Measurements from ENCODE around the gene SLC7A11. TPM values are rescaled to one million over a fixed set of nuclear protein-coding genes. Genes with fewer than 3 reads are reported as not detected.

Gene SLC7A11
- total and polyA plus RNA-seq, 7 donors = 0.04 to 0.52 (median 0.13) TPM; not detected in 1

DNA sequence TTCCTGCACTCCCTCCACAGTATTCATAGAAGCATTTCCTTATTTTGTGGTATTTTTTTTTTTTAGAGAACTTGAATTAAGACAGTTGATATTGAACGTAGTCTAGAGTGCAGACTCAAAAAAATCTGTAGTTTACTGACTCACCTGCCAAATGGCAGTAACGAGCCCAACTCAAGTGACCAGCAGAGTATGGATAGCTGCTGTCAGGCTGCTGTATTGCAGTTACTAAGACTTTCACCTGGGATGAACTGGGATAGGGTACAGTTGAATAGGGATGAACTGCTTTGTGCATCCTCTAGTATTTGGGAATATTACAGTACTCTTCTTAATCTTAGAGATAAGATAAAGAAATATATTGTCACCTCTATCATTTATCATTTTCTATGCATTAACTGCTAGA, 7.0 kb upstream of the SLC7A11 start:
- no peak for DNase-seq
- intact Hi-C loops (cut with DNase I) = no loop called here
- Histone ChIP-seq H3K9me3 (no peaks in the 10 kb centered on the region), H3K27ac (no peak overlapping the region), H3K27me3 (ENCODE audit: insufficient read depth in 3 of 3, low read length in 2 of 3) (no peaks in the 10 kb centered on the region), H3K36me3 (ENCODE audit: insufficient read depth in 1 of 2, low read depth in 1 of 2) (no peaks in the 10 kb centered on the region), H3K4me3 (no peak overlapping the region), H3K4me1 (no peaks in the 10 kb centered on the region)
- no peak for ATAC-seq
- no peak for TF ChIP-seq CTCF (IDR thresholded peaks at IDR 0.05)
- WGBS, 3 donors = 75 to 83% (median 77%) methylated on average over 2 of the region's 2 CpGs

GRCh38 chr4:138248058-138248457, 5.9 kb upstream of the SLC7A11 start:
- H3K27me3 ChIP-seq (ENCODE audit: insufficient read depth in 3 of 3, low read length in 2 of 3) = no peaks in the 10 kb centered on the region
- no peak overlapping the region for H3K4me3 ChIP-seq
- H3K27ac ChIP-seq = no peak overlapping the region
- no peaks in the 10 kb centered on the region for H3K9me3 ChIP-seq
- no peak for TF ChIP-seq CTCF (IDR thresholded peaks at IDR 0.05)
- WGBS, 3 donors = 91 to 95% (median 91%) methylated on average over 2 of the region's 2 CpGs
- H3K36me3 ChIP-seq (ENCODE audit: insufficient read depth in 1 of 2, low read depth in 1 of 2) = no peaks in the 10 kb centered on the region
- intact Hi-C loops (cut with DNase I) = no loop called here
- DNase-seq (no peak), ATAC-seq (no peak)
- no peaks in the 10 kb centered on the region for H3K4me1 ChIP-seq

GRCh38 chr4:138247643-138248042, 5.5 kb upstream of the SLC7A11 start:
- Histone ChIP-seq H3K4me1 (no peaks in the 10 kb centered on the region), H3K36me3 (ENCODE audit: insufficient read depth in 1 of 2, low read depth in 1 of 2) (no peaks in the 10 kb centered on the region), H3K27ac (no peak overlapping the region), H3K4me3 (no peak overlapping the region), H3K9me3 (no peaks in the 10 kb centered on the region), H3K27me3 (ENCODE audit: insufficient read depth in 3 of 3, low read length in 2 of 3) (no peaks in the 10 kb centered on the region)
- WGBS, 3 donors = 88 to 92% (median 89%) methylated on average over 3 of the region's 3 CpGs
- DNase-seq = no peak
- no peak for TF ChIP-seq CTCF (IDR thresholded peaks at IDR 0.05)
- intact Hi-C loops (cut with DNase I) = no loop called here
- no peak for ATAC-seq

DNA sequence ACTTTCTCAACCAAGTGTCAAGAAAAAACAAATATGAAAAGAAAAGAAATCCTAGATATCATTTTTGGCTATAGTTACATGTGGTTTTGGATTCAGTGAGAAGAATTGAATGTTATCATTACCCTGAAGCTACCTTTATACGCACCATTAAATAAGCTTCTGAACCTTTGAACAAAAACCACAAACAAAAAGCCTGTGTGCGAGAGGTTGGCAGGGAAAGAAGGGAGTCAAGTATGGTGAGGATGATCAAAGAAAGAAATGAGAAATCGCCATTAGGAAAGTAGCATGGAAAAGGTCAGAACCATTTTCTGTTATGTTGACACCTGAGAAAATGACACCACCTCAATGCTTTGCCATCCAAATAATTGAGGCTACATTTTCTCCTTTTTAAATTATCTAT, 1.2 kb upstream of the SLC7A11 start:
- DNase-seq (no peak), ATAC-seq (no peak)
- TF ChIP-seq CTCF (IDR thresholded peaks at IDR 0.05) = no peak
- no peak overlapping the region for H3K27ac ChIP-seq
- no peak overlapping the region for H3K4me3 ChIP-seq
- H3K27me3 ChIP-seq (ENCODE audit: insufficient read depth in 3 of 3, low read length in 2 of 3) = peaks cover 0 to 2% (median 0%) of the 10 kb centered on the region in 3 donors
- intact Hi-C loops (cut with DNase I) = no loop called here
- H3K9me3 ChIP-seq = no peaks in the 10 kb centered on the region
- peaks cover 8% of the 10 kb centered on the region for H3K4me1 ChIP-seq
- no peaks in the 10 kb centered on the region for H3K36me3 ChIP-seq (ENCODE audit: insufficient read depth in 1 of 2, low read depth in 1 of 2)
- 93 to 98% (median 94%) methylated on average over 3 of the region's 3 CpGs for WGBS, 3 donors

DNA sequence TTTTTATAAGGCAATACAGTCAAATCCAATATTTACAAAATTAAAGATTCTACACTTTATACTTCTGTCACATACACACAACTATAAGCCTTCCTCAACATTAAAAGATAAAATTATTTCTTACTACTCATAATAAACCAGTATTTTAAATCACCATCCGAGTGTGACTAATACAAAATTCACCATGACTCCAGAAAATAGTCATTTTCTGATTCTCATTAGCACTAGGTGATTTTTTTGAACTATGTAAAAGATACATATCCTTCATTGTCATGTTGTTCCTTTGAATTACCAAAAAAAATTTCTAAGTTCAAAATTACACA, 646 bp upstream of the SLC7A11 start:
- ATAC-seq (no peak), DNase-seq (no peak)
- H3K36me3 ChIP-seq (ENCODE audit: insufficient read depth in 1 of 2, low read depth in 1 of 2) = no peaks in the 10 kb centered on the region
- H3K9me3 ChIP-seq = no peaks in the 10 kb centered on the region
- 29 to 76% (median 58%) methylated on average over 1 of the region's 1 CpG for WGBS, 3 donors
- TF ChIP-seq CTCF (IDR thresholded peaks at IDR 0.05) = no peak
- H3K27me3 ChIP-seq (ENCODE audit: insufficient read depth in 3 of 3, low read length in 2 of 3) = peaks cover 0 to 2% (median 0%) of the 10 kb centered on the region in 3 donors
- H3K4me3 ChIP-seq = peak overlapping the region; percentile 49
- H3K4me1 ChIP-seq = peaks cover 8% of the 10 kb centered on the region
- no peak overlapping the region for H3K27ac ChIP-seq
- intact Hi-C loops (cut with DNase I) = no loop called here
